ENCODE results near the gene PCYT2.

The PCYT2 gene

DNA sequence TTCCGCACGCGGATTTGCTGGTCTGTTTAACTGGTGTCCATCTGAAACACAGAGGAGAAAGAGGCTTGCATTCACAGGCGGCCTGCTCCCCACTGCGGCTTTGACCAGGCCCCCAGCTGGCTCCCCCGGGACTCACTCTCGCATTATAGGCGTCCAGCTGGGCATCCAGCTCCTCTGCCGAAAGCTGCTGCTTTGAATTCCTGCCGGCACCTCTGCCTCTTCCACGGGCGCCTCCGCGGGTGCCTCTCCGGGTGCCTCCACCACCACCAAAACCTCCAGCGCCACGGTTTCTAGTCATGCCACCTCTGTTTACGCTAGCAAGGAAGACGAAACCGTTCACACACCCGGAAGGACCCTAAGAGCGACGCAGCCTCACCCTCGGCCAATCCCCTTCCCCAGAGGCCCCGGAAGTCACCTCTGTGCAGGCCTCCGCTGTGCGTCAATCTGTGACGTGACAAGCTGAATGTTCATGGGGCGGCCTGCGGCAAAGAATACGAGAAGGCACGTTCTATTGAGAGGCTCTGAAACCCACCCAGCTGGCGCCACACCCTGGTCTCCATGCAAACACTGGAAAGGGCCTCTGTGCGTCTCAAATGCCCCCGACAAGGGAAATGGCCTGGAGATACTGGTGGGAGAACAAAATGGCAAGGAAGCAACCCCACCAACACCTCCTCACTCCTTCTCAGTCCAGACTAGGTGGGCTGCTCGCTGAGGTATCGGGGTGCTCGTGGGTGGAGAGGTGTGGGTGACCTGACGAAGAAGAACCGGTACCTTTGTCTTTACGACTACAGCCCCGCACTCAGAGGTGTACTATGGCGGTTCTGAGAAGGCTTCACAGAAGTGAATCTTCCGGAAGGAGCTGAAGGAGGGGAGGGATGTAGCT, 22.9 kb downstream of the PCYT2 start:
- TF ChIP-seq FOXP2 (optimal IDR thresholded peaks at IDR 0.05; ENCODE audit: borderline replicate concordance, extremely low read depth, extremely low read length, insufficient read depth) (no peak), TAF1 (IDR thresholded peaks at IDR 0.05; ENCODE audit: borderline replicate concordance, insufficient read depth, low read length) (no peak), SIN3A (IDR thresholded peaks at IDR 0.05; ENCODE audit: borderline replicate concordance, insufficient read depth, low read length) (no peak), POLR2AphosphoS5 (IDR thresholded peaks at IDR 0.05; ENCODE audit: low read depth, low read length) (no peak; the same call in 1 of the 2 replicates)
- TF ChIP-seq, protein P1, sequence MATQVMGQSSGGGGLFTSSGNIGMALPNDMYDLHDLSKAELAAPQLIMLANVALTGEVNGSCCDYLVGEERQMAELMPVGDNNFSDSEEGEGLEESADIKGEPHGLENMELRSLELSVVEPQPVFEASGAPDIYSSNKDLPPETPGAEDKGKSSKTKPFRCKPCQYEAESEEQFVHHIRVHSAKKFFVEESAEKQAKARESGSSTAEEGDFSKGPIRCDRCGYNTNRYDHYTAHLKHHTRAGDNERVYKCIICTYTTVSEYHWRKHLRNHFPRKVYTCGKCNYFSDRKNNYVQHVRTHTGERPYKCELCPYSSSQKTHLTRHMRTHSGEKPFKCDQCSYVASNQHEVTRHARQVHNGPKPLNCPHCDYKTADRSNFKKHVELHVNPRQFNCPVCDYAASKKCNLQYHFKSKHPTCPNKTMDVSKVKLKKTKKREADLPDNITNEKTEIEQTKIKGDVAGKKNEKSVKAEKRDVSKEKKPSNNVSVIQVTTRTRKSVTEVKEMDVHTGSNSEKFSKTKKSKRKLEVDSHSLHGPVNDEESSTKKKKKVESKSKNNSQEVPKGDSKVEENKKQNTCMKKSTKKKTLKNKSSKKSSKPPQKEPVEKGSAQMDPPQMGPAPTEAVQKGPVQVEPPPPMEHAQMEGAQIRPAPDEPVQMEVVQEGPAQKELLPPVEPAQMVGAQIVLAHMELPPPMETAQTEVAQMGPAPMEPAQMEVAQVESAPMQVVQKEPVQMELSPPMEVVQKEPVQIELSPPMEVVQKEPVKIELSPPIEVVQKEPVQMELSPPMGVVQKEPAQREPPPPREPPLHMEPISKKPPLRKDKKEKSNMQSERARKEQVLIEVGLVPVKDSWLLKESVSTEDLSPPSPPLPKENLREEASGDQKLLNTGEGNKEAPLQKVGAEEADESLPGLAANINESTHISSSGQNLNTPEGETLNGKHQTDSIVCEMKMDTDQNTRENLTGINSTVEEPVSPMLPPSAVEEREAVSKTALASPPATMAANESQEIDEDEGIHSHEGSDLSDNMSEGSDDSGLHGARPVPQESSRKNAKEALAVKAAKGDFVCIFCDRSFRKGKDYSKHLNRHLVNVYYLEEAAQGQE (IDR thresholded peaks at IDR 0.05; ENCODE audit: insufficient read depth in 1 of 2, low read depth in 2 of 2, low read length in 2 of 2), result no peak

DNA sequence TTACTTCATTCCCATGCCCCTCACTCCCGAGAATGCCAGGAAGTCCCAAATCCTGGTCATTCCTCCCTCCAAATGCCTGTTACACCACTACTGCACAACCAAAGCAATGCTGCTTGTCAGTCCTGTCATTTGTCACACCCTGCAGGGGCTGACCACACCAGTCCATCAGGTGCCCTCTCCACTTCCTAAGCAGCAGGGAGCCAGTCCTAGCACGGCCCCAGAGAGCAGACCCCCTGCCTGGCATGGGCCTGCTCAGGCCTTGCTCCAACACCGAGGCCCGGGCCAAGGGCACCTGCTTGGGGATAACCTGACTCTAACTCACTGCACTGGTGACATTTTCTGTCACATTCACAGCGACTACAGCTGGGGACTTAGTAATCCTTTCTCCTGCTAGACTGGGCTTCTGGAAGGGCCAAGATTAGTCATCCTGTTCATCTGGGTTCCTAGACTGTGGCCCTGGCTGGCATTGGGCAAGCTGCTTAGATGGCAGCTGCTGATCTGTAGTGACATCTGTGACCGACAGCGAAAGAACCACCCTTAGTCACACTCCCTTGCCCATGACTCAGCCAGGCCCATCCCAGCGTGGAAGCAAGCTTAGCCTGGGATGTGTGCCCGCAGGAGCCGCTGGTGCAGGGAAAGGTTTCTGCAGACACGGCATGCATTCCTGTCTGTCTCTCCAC, 25.2 kb downstream of the PCYT2 start:
- no peak for TF ChIP-seq POLR2AphosphoS5 (IDR thresholded peaks at IDR 0.05; ENCODE audit: low read depth, low read length)
- TF ChIP-seq, protein P1 (IDR thresholded peaks at IDR 0.05; ENCODE audit: insufficient read depth in 1 of 2, low read depth in 2 of 2, low read length in 2 of 2), result no peak
- TF ChIP-seq FOXP2 (optimal IDR thresholded peaks at IDR 0.05; ENCODE audit: borderline replicate concordance, extremely low read depth, extremely low read length, insufficient read depth), result no peak
- no peak for TF ChIP-seq SIN3A (IDR thresholded peaks at IDR 0.05; ENCODE audit: borderline replicate concordance, insufficient read depth, low read length)
- no peak for TF ChIP-seq TAF1 (IDR thresholded peaks at IDR 0.05; ENCODE audit: borderline replicate concordance, insufficient read depth, low read length)

DNA sequence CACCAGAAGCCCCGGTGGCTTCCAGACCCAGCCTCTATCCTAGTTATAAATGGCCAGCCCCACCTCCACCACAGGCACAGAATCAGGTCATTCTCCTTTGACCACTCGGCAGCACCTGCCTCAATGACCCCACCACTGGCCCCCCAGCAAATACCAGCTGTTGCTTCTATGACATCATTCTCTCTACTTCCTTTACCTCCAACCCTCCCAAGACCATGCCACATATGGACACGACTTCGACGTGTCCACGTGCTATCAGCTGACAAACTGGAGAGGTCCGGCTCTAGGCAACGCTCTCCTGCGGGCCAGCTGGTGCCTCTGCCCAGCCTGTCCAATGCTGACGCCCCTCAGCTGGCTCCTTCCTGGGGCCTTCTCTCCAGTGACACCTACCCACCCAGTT, 25.7 kb downstream of the PCYT2 start:
- TF ChIP-seq, protein P1 (IDR thresholded peaks at IDR 0.05; ENCODE audit: insufficient read depth in 1 of 2, low read depth in 2 of 2, low read length in 2 of 2), result no peak
- TF ChIP-seq FOXP2 (optimal IDR thresholded peaks at IDR 0.05; ENCODE audit: borderline replicate concordance, extremely low read depth, extremely low read length, insufficient read depth) (no peak), SIN3A (IDR thresholded peaks at IDR 0.05; ENCODE audit: borderline replicate concordance, insufficient read depth, low read length) (no peak), POLR2AphosphoS5 (IDR thresholded peaks at IDR 0.05; ENCODE audit: low read depth, low read length) (no peak)

DNA sequence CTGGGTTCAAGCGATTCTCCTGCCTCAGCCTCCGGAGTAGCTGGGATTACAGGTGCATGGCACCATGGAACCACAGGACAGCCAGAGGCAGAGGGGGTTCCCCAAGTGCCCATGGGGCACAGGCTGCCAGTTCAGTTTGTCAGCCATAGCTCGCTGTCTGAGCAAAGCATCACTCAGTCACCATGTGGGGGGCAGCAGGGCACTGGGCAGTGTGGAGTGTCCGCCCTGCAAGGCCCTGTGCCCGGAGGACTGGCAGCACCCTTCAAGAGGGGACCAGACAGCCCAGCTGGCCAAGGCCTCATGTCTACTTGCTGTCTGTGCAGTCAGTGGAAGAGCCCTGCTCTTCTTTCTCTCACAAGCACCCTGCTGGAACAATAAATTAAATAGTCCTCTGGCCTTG, 26.2 kb downstream of the PCYT2 start:
- TF ChIP-seq, protein P1 (IDR thresholded peaks at IDR 0.05; ENCODE audit: insufficient read depth in 1 of 2, low read depth in 2 of 2, low read length in 2 of 2), result no peak
- TF ChIP-seq FOXP2 (optimal IDR thresholded peaks at IDR 0.05; ENCODE audit: borderline replicate concordance, extremely low read depth, extremely low read length, insufficient read depth), result no peak
- no peak for TF ChIP-seq POLR2AphosphoS5 (IDR thresholded peaks at IDR 0.05; ENCODE audit: low read depth, low read length)
- no peak for TF ChIP-seq SIN3A (IDR thresholded peaks at IDR 0.05; ENCODE audit: borderline replicate concordance, insufficient read depth, low read length)
- TF ChIP-seq TAF1 (IDR thresholded peaks at IDR 0.05; ENCODE audit: borderline replicate concordance, insufficient read depth, low read length), result no peak

Measured in PFSK-1 (cell line).